HepG2 (cell line): ENCODE measurements around the gene MYCBPAP. TPM values are rescaled to one million over a fixed set of nuclear protein-coding genes. Genes with fewer than 3 reads are reported as not detected.
A peak's percentile ranks its signal among the peaks of the same experiment; 100 is the strongest.

Source experiments
- CCAR2 ChIP-seq: fragments of 200-400 bp; formaldehyde crosslinking; optimal IDR thresholded peaks from 2 replicates; pipeline ENCODE3; 2018; ENCODE audit warnings: low read depth, mild to moderate bottlenecking, low read length, moderate library complexity
- EP300 ChIP-seq, 3 experiments: sonication (generic) in 1 of 3; formaldehyde crosslinking in 1 of 3; IDR thresholded peaks; 2 replicates each; pipeline versions ENCODE4 v1.5.1 to v1.6.1; 2011 to 2020; ENCODE audit warnings: low read depth in 2 of 3, low read length in 2 of 3, borderline replicate concordance in 1 of 3, improper control_type of control experiment in 1 of 3, mild to moderate bottlenecking in 1 of 3, missing genetic modification reagents in 1 of 3, moderate library complexity in 1 of 3
- GLI4 ChIP-seq: sonication (generic); formaldehyde crosslinking; IDR thresholded peaks from 2 replicates; pipeline ENCODE4 v1.5.1; 2020; ENCODE audit warnings: missing genetic modification reagents, mild to moderate bottlenecking, moderate library complexity, borderline replicate concordance
- HCFC1 ChIP-seq: fragments of 150-350 bp; IDR thresholded peaks from 2 replicates; pipeline ENCODE4 v1.6.1; 2014; ENCODE audit warnings: low read depth, low read length
- HOXA5 ChIP-seq: sonication (generic); formaldehyde crosslinking; IDR thresholded peaks from 2 replicates; pipeline ENCODE4 v1.4.0; 2020; ENCODE audit warnings: missing genetic modification reagents
- ISX ChIP-seq: sonication (generic); formaldehyde crosslinking; conservative IDR thresholded peaks from 2 replicates; pipeline ENCODE4 v1.5.0; 2020; ENCODE audit warnings: missing genetic modification reagents
- MIXL1 ChIP-seq: IDR thresholded peaks from 2 replicates; pipeline ENCODE4 v1.6.1; 2016
- MZF1 ChIP-seq: sonication (generic); formaldehyde crosslinking; IDR thresholded peaks from 2 replicates; pipeline ENCODE4 v1.8.1; 2023; ENCODE audit warnings: mild to moderate bottlenecking, missing genetic modification reagents, borderline replicate concordance
- PRDM15 ChIP-seq: sonication (generic); formaldehyde crosslinking; IDR thresholded peaks from 2 replicates; pipeline ENCODE4 v1.4.0; 2020; ENCODE audit warnings: missing genetic modification reagents
- PTBP1 ChIP-seq: fragments of 200-400 bp; formaldehyde crosslinking; IDR thresholded peaks from 2 replicates; pipeline ENCODE4 v1.6.1; 2018; ENCODE audit warnings: low read length, low read depth; ENCODE audit not compliant: poor library complexity, severe bottlenecking
- RARA ChIP-seq: IDR thresholded peaks from 2 replicates; pipeline ENCODE4 v1.6.1; 2016; ENCODE audit warnings: missing genetic modification reagents, missing compliant biosample characterization
- RBM22 ChIP-seq: fragments of 200-400 bp; formaldehyde crosslinking; optimal IDR thresholded peaks from 2 replicates; pipeline ENCODE3; 2017; ENCODE audit warnings: mild to moderate bottlenecking, low read length, moderate library complexity
- SRY ChIP-seq: sonication (generic); formaldehyde crosslinking; IDR thresholded peaks from 2 replicates; pipeline ENCODE4 v1.8.0; 2022; ENCODE audit warnings: mild to moderate bottlenecking, missing genetic modification reagents
- TBX3 ChIP-seq: fragments of 450-650 bp; IDR thresholded peaks from 2 replicates; pipeline ENCODE4 v1.6.1; 2017; ENCODE audit warnings: antibody characterized with exemption, mild to moderate bottlenecking, inconsistent platforms, borderline replicate concordance
- ZNF263 ChIP-seq: sonication (generic); formaldehyde crosslinking; IDR thresholded peaks from 2 replicates; pipeline ENCODE4 v1.4.0; 2020; ENCODE audit warnings: missing genetic modification reagents
- ZNF30 ChIP-seq: sonication (generic); formaldehyde crosslinking; IDR thresholded peaks from 2 replicates; pipeline ENCODE4 v1.5.0; 2020; ENCODE audit warnings: mild to moderate bottlenecking, missing genetic modification reagents
- ZNF441 ChIP-seq: sonication (generic); formaldehyde crosslinking; IDR thresholded peaks from 2 replicates; pipeline ENCODE4 v1.7.0; 2021; ENCODE audit warnings: missing genetic modification reagents, borderline replicate concordance
- ZNF513 ChIP-seq: sonication (generic); formaldehyde crosslinking; conservative IDR thresholded peaks from 2 replicates; pipeline ENCODE4 v1.5.0; 2020; ENCODE audit warnings: missing genetic modification reagents
- ZNF547 ChIP-seq: sonication (generic); formaldehyde crosslinking; IDR thresholded peaks from 2 replicates; pipeline ENCODE4 v1.5.1; 2020; ENCODE audit warnings: mild to moderate bottlenecking, missing genetic modification reagents
- ZNF639 ChIP-seq: conservative IDR thresholded peaks from 2 replicates; pipeline ENCODE4 v1.6.1; 2018; ENCODE audit warnings: missing genetic modification reagents
- ZNF784 ChIP-seq: sonication (generic); formaldehyde crosslinking; IDR thresholded peaks from 2 replicates; pipeline ENCODE4 v1.5.1; 2020; ENCODE audit warnings: missing genetic modification reagents, mild to moderate bottlenecking, borderline replicate concordance
- ZNF83 ChIP-seq: sonication (generic); formaldehyde crosslinking; IDR thresholded peaks from 2 replicates; pipeline ENCODE4 v1.4.0; 2020; ENCODE audit warnings: missing genetic modification reagents, mild to moderate bottlenecking, borderline replicate concordance
- polyA plus RNA-seq, 8 experiments: library from polyadenylated mRNA; depleted of rRNA in 3 of 8; stranded (reverse) in 7 of 8; unstranded in 1 of 8; fragments of >200 nt; fragmentation: Illumina TruSeq in 4 of 8; extraction: Trizol in 4 of 8; gene quantifications; 2 replicates each; pipeline versions ENCODE4 v1.2.1 to v1.2.3, GENCODE V29; 2011 to 2016; ENCODE audit warnings: low read depth in 4 of 8, missing spikeins in 1 of 8, mixed read lengths in 1 of 8; ENCODE audit not compliant: insufficient read depth in 1 of 8
- total RNA-seq, 5 experiments: library from RNA; depleted of rRNA; stranded (reverse); fragments of >200 nt; fragmentation: Illumina TruSeq; extraction: Trizol; gene quantifications; 2 replicates each; pipeline ENCODE4 v1.2.3, GENCODE V29; 2016; ENCODE audit warnings: low read depth in 1 of 5
- TF ChIP-seq, protein P1 (sequence below): sonication (generic); formaldehyde crosslinking; IDR thresholded peaks from 2 replicates; pipeline ENCODE4 v1.5.1; 2020; ENCODE audit warnings: missing genetic modification reagents, mild to moderate bottlenecking, borderline replicate concordance

MYCBPAP gene
- total and polyA plus RNA-seq, 2 of the 13 experiments (the other 11 are each of a cell fraction or from before 2014, with no cell fraction given): 0.22 to 0.24 TPM

DNA sequence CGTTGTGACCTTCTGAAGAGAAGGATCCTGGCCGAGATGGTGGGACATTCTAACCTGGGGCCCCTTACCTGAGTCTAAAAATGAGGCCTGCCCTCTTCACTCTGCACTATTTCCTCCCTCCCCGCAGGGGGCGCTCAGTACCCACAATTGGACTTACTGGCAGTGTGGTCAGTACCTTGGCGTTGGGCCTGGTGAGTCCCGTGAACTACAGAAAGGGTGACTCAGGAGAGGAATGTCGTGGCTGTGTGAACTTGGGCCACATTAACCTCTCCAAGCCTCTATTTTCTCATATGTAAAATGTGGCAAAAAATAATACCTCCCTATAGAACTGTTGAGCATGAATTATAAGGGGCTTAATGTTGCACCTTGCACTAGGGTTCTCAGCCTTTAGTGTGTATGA lies 25.7 kb upstream of the MYCBPAP start (continued):
- TF ChIP-seq EP300 (IDR thresholded peaks at IDR 0.05; ENCODE audit: low read depth in 2 of 2, low read length in 2 of 2) (no peak), EP300 (CRISPR knock-in tag; IDR thresholded peaks at IDR 0.05; ENCODE audit: borderline replicate concordance) (no peak), PRDM15 (CRISPR knock-in tag) (no peak), ZNF441 (0 out of 2 replicates have a peak, but pooled peaks have one; percentile 47), ZNF83 (CRISPR knock-in tag) (no peak), HOXA5 (CRISPR knock-in tag) (peak; percentile 65; the same call in 1 of the 2 replicates), ZNF513 (CRISPR knock-in tag) (no peak), RBM22 (no peak), ZNF547 (no peak), MZF1 (CRISPR knock-in tag) (no peak), CCAR2 (no peak), MIXL1 (CRISPR knock-in tag) (peak; percentile 53; the same call in 1 of the 2 replicates), ZNF30 (CRISPR knock-in tag) (no peak), PTBP1 (no peak), ISX (CRISPR knock-in tag) (no peak), ZNF784 (CRISPR knock-in tag) (no peak), TBX3 (no peak), HCFC1 (no peak), RARA (CRISPR knock-in tag) (peak; percentile 69; the same call in 1 of the 2 replicates), ZNF639 (CRISPR knock-in tag) (no peak), ZNF263 (CRISPR knock-in tag) (0 out of 2 replicates have a peak, but pooled peaks have one; percentile 54), SRY (CRISPR knock-in tag) (no peak), GLI4 (CRISPR knock-in tag) (no peak)
- TF ChIP-seq, protein P1, sequence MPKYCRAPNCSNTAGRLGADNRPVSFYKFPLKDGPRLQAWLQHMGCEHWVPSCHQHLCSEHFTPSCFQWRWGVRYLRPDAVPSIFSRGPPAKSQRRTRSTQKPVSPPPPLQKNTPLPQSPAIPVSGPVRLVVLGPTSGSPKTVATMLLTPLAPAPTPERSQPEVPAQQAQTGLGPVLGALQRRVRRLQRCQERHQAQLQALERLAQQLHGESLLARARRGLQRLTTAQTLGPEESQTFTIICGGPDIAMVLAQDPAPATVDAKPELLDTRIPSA: no peak
